Osteoblast (primary cell): ENCODE data around the gene POU4F1. TPM values are rescaled to one million over a fixed set of nuclear protein-coding genes. Genes with fewer than 3 reads are reported as not detected.

Experiments
- DNase-seq: peaks from one replicate; pipeline ENCODE4 v3.0.0; 2011; ENCODE audit warnings: low spot score, mixed read lengths; ENCODE audit not compliant: insufficient read length; ENCODE audit errors: missing footprints
- H2AFZ ChIP-seq: 2 replicates; pipeline ENCODE4 v1.6.0; 2011; ENCODE audit warnings: mild to moderate bottlenecking, low read length
- H3K27ac ChIP-seq: 2 replicates; pipeline ENCODE4 v1.5.1; 2011; ENCODE audit warnings: mild to moderate bottlenecking, low read depth, low read length, moderate library complexity
- H3K27me3 ChIP-seq: 2 replicates; pipeline ENCODE4 v1.6.0; 2012; ENCODE audit warnings: mild to moderate bottlenecking, control low read depth, inconsistent platforms, low read length, moderate library complexity; ENCODE audit not compliant: insufficient read depth
- H3K36me3 ChIP-seq: 2 replicates; pipeline ENCODE4 v1.5.1; 2011; ENCODE audit warnings: mild to moderate bottlenecking, low read length, control low read depth, moderate library complexity; ENCODE audit not compliant: insufficient read depth
- H3K4me1 ChIP-seq: 2 replicates; pipeline ENCODE4 v1.5.1; 2011; ENCODE audit warnings: mild to moderate bottlenecking, low read length, control low read depth, moderate library complexity; ENCODE audit not compliant: insufficient read depth
- H3K4me2 ChIP-seq: 2 replicates; pipeline ENCODE4 v1.6.0; 2011; ENCODE audit warnings: mild to moderate bottlenecking, low read length; ENCODE audit not compliant: insufficient read depth
- H3K4me3 ChIP-seq: fragments of 200-600 bp; sonication (generic); 3 replicates; pipeline ENCODE4 v1.5.1; 2012; ENCODE audit warnings: mild to moderate bottlenecking, low read length, inconsistent platforms; ENCODE audit not compliant: insufficient read depth
- H3K79me2 ChIP-seq: 2 replicates; pipeline ENCODE4 v1.6.0; 2012; ENCODE audit warnings: mild to moderate bottlenecking, low read length, control low read depth, inconsistent platforms; ENCODE audit not compliant: insufficient read depth
- H3K9me3 ChIP-seq: 2 replicates; pipeline ENCODE4 v1.5.1; 2011; ENCODE audit warnings: low read depth, low read length, control low read depth
- H4K20me1 ChIP-seq: 2 replicates; pipeline ENCODE4 v1.6.0; 2012; ENCODE audit warnings: mild to moderate bottlenecking, low read length, control low read depth; ENCODE audit not compliant: insufficient read depth
- CTCF ChIP-seq: IDR thresholded peaks from 2 replicates; pipeline ENCODE4 v1.5.1; 2011; ENCODE audit warnings: mild to moderate bottlenecking, low read depth, low read length, moderate library complexity; ENCODE audit errors: extremely low read depth
- total RNA-seq: library from RNA; depleted of rRNA; stranded (reverse); fragments of >200 nt; gene quantifications from 2 replicates; pipeline ENCODE4 v1.2.3, GENCODE V29; 2012

The POU4F1 gene
- total RNA-seq, 1 donor = not detected

- no peaks in the 10 kb centered on the region for H3K9me3 ChIP-seq
- no peaks in the 10 kb centered on the region for H4K20me1 ChIP-seq
- no peak for DNase-seq
- H3K79me2 ChIP-seq = no peaks in the 10 kb centered on the region
- no peak for TF ChIP-seq CTCF
- no peak overlapping the region for H3K4me2 ChIP-seq
- H3K27me3 ChIP-seq = peaks cover 75% of the 10 kb centered on the region
- H2AFZ ChIP-seq = no peak overlapping the region
- no peaks in the 10 kb centered on the region for H3K36me3 ChIP-seq
- no peak overlapping the region for H3K4me3 ChIP-seq
- H3K4me1 ChIP-seq = no peaks in the 10 kb centered on the region
- H3K27ac ChIP-seq = no peak overlapping the region
Measured at GRCh38 chr13:78594456-78594975, 8.8 kb downstream of the POU4F1 start.

- H3K36me3 ChIP-seq = no peaks in the 10 kb centered on the region
- H3K4me1 ChIP-seq = no peaks in the 10 kb centered on the region
- no peak overlapping the region for H3K4me2 ChIP-seq
- no peak for DNase-seq
- H3K27ac ChIP-seq = no peak overlapping the region
- no peak overlapping the region for H3K4me3 ChIP-seq
- H3K79me2 ChIP-seq = no peaks in the 10 kb centered on the region
- no peak overlapping the region for H2AFZ ChIP-seq
- no peaks in the 10 kb centered on the region for H3K9me3 ChIP-seq
- no peaks in the 10 kb centered on the region for H4K20me1 ChIP-seq
- H3K27me3 ChIP-seq = peaks cover 68% of the 10 kb centered on the region
- no peak for TF ChIP-seq CTCF
Measured at GRCh38 chr13:78593652-78594455, 9.5 kb downstream of the POU4F1 start.

GRCh38 chr13:78593129-78593528 is 10.2 kb downstream of the POU4F1 start:
- TF ChIP-seq CTCF = no peak

GRCh38 chr13:78592584-78592983 is 10.8 kb downstream of the POU4F1 start:
- Histone ChIP-seq H3K4me1 (no peaks in the 10 kb centered on the region), H2AFZ (no peak overlapping the region), H3K9me3 (no peaks in the 10 kb centered on the region), H3K4me3 (no peak overlapping the region), H3K27ac (no peak overlapping the region), H3K4me2 (no peak overlapping the region), H4K20me1 (no peaks in the 10 kb centered on the region), H3K36me3 (no peaks in the 10 kb centered on the region), H3K27me3 (peaks cover 65% of the 10 kb centered on the region), H3K79me2 (no peaks in the 10 kb centered on the region)
- TF ChIP-seq CTCF = no peak
- no peak for DNase-seq

More at GRCh38 chr13:78593129-78593528, 10.2 kb downstream of the POU4F1 start:
- Histone ChIP-seq H3K36me3 (no peaks in the 10 kb centered on the region), H3K79me2 (no peaks in the 10 kb centered on the region), H4K20me1 (no peaks in the 10 kb centered on the region), H3K4me1 (no peaks in the 10 kb centered on the region), H2AFZ (no peak overlapping the region), H3K4me2 (no peak overlapping the region), H3K27me3 (peaks cover 65% of the 10 kb centered on the region), H3K9me3 (no peaks in the 10 kb centered on the region), H3K27ac (no peak overlapping the region), H3K4me3 (no peak overlapping the region)
- DNase-seq = no peak
